HG03066 (cell line): ENCODE results near the gene CCDC192.
A peak's percentile ranks its signal among the peaks of the same experiment; 100 is the strongest.
"Not testable (repeated sequence)": the region's sequence is repeated elsewhere in the genome, so short reads cannot be mapped to it uniquely, and the experiment has no call there.

Source experiments
- ATAC-seq: cut with Tn5 transposase; IDR thresholded peaks from one replicate; pipeline ENCODE4 v1.9.1; 2021; ENCODE audit warnings: low read depth; ENCODE audit not compliant: unreplicated experiment

Gene CCDC192

GRCh38 chr5:127839496-127840197 lies 136.5 kb downstream of the CCDC192 start:
- ATAC-seq, result no peak

GRCh38 chr5:127840198-127840524 lies 137.0 kb downstream of the CCDC192 start:
- ATAC-seq, result peak; percentile 76

- no peak for ATAC-seq
Measured at GRCh38 chr5:127840809-127841208, 137.6 kb downstream of the CCDC192 start.

- ATAC-seq, result no peak
Measured at GRCh38 chr5:127844581-127845021, 141.4 kb downstream of the CCDC192 start.

- ATAC-seq, result no peak
Measured at GRCh38 chr5:127846884-127847283, 143.7 kb downstream of the CCDC192 start.

- ATAC-seq, result not testable (repeated sequence)
Measured at GRCh38 chr5:127847641-127848040, 144.4 kb downstream of the CCDC192 start.

- ATAC-seq, result no peak
Measured at GRCh38 chr5:127848098-127848497, 144.9 kb downstream of the CCDC192 start.

GRCh38 chr5:127849408-127849807 lies 146.2 kb downstream of the CCDC192 start:
- ATAC-seq, result no peak

GRCh38 chr5:127849891-127850290 lies 146.7 kb downstream of the CCDC192 start:
- ATAC-seq, result no peak

- ATAC-seq, result no peak
Measured at GRCh38 chr5:127851964-127852363, 148.8 kb downstream of the CCDC192 start.

- ATAC-seq, result no peak
Measured at GRCh38 chr5:127854520-127854919, 151.3 kb downstream of the CCDC192 start.

GRCh38 chr5:127856292-127856691 lies 153.1 kb downstream of the CCDC192 start:
- peak; percentile 72 for ATAC-seq

GRCh38 chr5:127858116-127858784 lies 155.1 kb downstream of the CCDC192 start:
- no peak for ATAC-seq

- no peak for ATAC-seq
Measured at GRCh38 chr5:127860291-127860690, 157.1 kb downstream of the CCDC192 start.

- no peak for ATAC-seq
Measured at GRCh38 chr5:127863161-127863560, 160.0 kb downstream of the CCDC192 start.

- ATAC-seq, result no peak
Measured at GRCh38 chr5:127863610-127864395, 160.6 kb downstream of the CCDC192 start.

GRCh38 chr5:127864511-127864910 lies 161.3 kb downstream of the CCDC192 start:
- ATAC-seq, result no peak

- no peak for ATAC-seq
Measured at GRCh38 chr5:127865273-127865672, 162.1 kb downstream of the CCDC192 start.

GRCh38 chr5:127867022-127867783 lies 164.0 kb downstream of the CCDC192 start:
- ATAC-seq, result peak; percentile 47

GRCh38 chr5:127870914-127871313 lies 167.7 kb downstream of the CCDC192 start:
- peak; percentile 55 for ATAC-seq
